CD4-positive, alpha-beta memory T cell (primary cell): ENCODE results near the gene CIB2. TPM values are rescaled to one million over a fixed set of nuclear protein-coding genes. Genes with fewer than 3 reads are reported as not detected.

Source experiments
- CTCF ChIA-PET: fragments of 350-600 bp; sonication (Branson Sonifier 250); formaldehyde crosslinking; loops from one replicate; lab custom pipeline; 2021; ENCODE audit warnings: inconsistent platforms; ENCODE audit not compliant: partially characterized antibody; lab: Charles Lee
- POLR2A ChIA-PET: fragments of 350-600 bp; sonication (Branson Sonifier 250); formaldehyde crosslinking; loops from one replicate; lab custom pipeline; 2021; ENCODE audit not compliant: partially characterized antibody; lab: Charles Lee
- DNase-seq, 5 donors: peaks; one replicate each; pipeline versions ENCODE4 v3.0.0 to v3.0.0-alpha.2; 2020 to 2022; ENCODE audit warnings: mixed read lengths in 1 of 5
- H3K27ac ChIP-seq: one replicate; pipeline ENCODE4 v1.7.0; 2013; ENCODE audit warnings: low read depth, low read length
- H3K27me3 ChIP-seq: 2 replicates; pipeline ENCODE4 v1.7.0; 2013; ENCODE audit warnings: mild to moderate bottlenecking, low read length, moderate library complexity; ENCODE audit not compliant: insufficient read depth
- H3K36me3 ChIP-seq: 2 replicates; pipeline ENCODE4 v1.7.0; 2013; ENCODE audit warnings: mild to moderate bottlenecking, low read length, moderate library complexity; ENCODE audit not compliant: insufficient read depth
- H3K4me1 ChIP-seq: 2 replicates; pipeline ENCODE4 v1.7.0; 2013; ENCODE audit warnings: mild to moderate bottlenecking, low read length, moderate library complexity; ENCODE audit not compliant: insufficient read depth
- H3K4me3 ChIP-seq, 2 donors: one replicate each; pipeline ENCODE4 v1.7.0; 2013; ENCODE audit warnings: low read length in 2 of 2, mild to moderate bottlenecking in 1 of 2
- H3K9me3 ChIP-seq, 2 donors: one replicate each; pipeline ENCODE4 v1.7.0; 2013; ENCODE audit warnings: low read length in 2 of 2, control low read depth in 1 of 2; ENCODE audit not compliant: control insufficient read depth in 1 of 2
- H3K27ac Mint-ChIP-seq, 7 donors: one replicate each; pipeline ENCODE4 v1.8.0; 2020 to 2021; ENCODE audit warnings: mixed read lengths in 7 of 7, mild to moderate bottlenecking in 6 of 7, inconsistent platforms in 3 of 7, moderate library complexity in 3 of 7
- H3K27me3 Mint-ChIP-seq, 2 donors: one replicate each; pipeline ENCODE4 v1.8.0; 2020 to 2021; ENCODE audit warnings: mixed read lengths in 2 of 2
- H3K36me3 Mint-ChIP-seq, 2 donors: one replicate each; pipeline ENCODE4 v1.8.0; 2020 to 2021; ENCODE audit warnings: mixed read lengths in 2 of 2, inconsistent platforms in 1 of 2, mild to moderate bottlenecking in 1 of 2
- H3K4me1 Mint-ChIP-seq, 4 donors: one replicate each; pipeline ENCODE4 v1.8.0; 2020 to 2021; ENCODE audit warnings: mixed read lengths in 4 of 4, mild to moderate bottlenecking in 1 of 4
- H3K4me3 Mint-ChIP-seq, 8 donors: one replicate each; pipeline ENCODE4 v1.8.0; 2020 to 2021; ENCODE audit warnings: mixed read lengths in 8 of 8, mild to moderate bottlenecking in 7 of 8, moderate library complexity in 6 of 8, inconsistent platforms in 3 of 8
- H3K9me3 Mint-ChIP-seq, 8 donors: one replicate each; pipeline ENCODE4 v1.8.0; 2020 to 2021; ENCODE audit warnings: mixed read lengths in 8 of 8, mild to moderate bottlenecking in 5 of 8, inconsistent platforms in 3 of 8, moderate library complexity in 1 of 8
- intact Hi-C: fragments of 100-400 bp; cut with micrococcal nuclease; formaldehyde crosslinking; loops from one replicate; pipeline ENCODE4 v1.15.1; 2023
- polyA plus RNA-seq, 2 donors: library from polyadenylated mRNA; unstranded; fragments of 300-500 nt; fragmentation: Illumina TruSeq; gene quantifications; one replicate each; pipeline ENCODE4 v1.2.3, GENCODE V29; 2021
- total RNA-seq, 2 experiments: library from RNA; stranded (reverse); gene quantifications; one replicate each; pipeline ENCODE4 v1.2.3, GENCODE V29; 2021

Gene CIB2
- total and polyA plus RNA-seq, 4 experiments from 2014 or later = 0.56 to 2.2 (median 1.4) TPM

DNA sequence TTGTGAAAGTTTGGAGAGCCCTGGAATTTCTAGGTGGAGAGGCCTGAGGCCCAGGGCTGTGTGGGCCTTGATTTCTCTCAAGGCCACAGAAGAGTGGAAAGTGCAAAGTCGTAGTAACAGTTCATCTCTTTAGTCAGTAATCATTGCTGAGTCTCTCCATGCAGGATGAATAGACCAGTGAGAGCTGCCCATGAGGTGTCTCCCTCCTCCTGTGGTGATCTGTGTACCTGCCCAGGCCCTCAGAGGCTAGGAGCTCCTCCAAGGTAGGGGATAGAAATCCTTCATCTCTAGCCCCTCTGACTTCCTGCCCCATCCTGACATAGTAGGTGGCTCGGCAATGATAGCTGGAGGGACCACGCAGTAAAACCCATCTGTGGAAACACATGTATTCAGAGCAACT, 11.1 kb upstream of the CIB2 start:
- ChIA-PET CTCF (no interaction called here), POLR2A (no interaction called here)
- peaks cover under 1 to 6% (median 2%) of the 10 kb centered on the region in 4 donors for H3K4me1 Mint-ChIP-seq
- intact Hi-C loops = no loop called here
- H3K4me3 ChIP-seq = no peak overlapping the region
- H3K9me3 ChIP-seq = no peaks in the 10 kb centered on the region
- no peaks in the 10 kb centered on the region for H3K4me1 ChIP-seq
- H3K27me3 ChIP-seq = no peaks in the 10 kb centered on the region
- no peaks in the 10 kb centered on the region for H3K27me3 Mint-ChIP-seq
- H3K36me3 ChIP-seq = no peaks in the 10 kb centered on the region
- H3K36me3 Mint-ChIP-seq = peaks cover 0 to 4% of the 10 kb centered on the region in 2 donors
- H3K4me3 Mint-ChIP-seq = no peak overlapping the region
- peak overlapping the region in 1 of 7 donors; percentile 3 for H3K27ac Mint-ChIP-seq
- H3K27ac ChIP-seq = no peak overlapping the region
- H3K9me3 Mint-ChIP-seq = no peaks in the 10 kb centered on the region
- no peak for DNase-seq

DNA sequence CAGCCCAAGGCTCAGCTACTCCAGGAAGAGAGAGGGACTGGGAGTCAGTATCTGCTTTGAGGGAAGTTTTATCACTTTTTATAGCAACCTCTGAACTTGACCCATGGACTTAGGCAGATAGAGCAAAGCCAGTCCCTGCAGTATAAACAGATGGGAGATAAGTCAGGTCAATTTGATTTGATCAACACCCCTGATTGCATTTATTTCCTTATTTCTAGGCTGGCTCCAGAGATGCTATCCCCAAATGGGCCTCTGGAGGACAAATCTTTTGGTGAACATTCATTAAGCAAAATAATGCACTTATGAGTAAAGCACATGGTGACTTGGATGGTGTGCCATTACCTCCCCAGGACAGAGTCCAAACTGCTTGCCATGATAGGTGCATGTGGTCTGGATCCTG, 9.0 kb upstream of the CIB2 start:
- Histone ChIP-seq H3K4me1 (no peaks in the 10 kb centered on the region), H3K9me3 (no peaks in the 10 kb centered on the region), H3K27me3 (no peaks in the 10 kb centered on the region), H3K27ac (no peak overlapping the region), H3K4me3 (no peak overlapping the region), H3K36me3 (no peaks in the 10 kb centered on the region)
- peaks cover 0 to 1% of the 10 kb centered on the region in 2 donors for H3K27me3 Mint-ChIP-seq
- POLR2A ChIA-PET = interaction anchor here (0.7 to 1.6 kb wide), 2 partner anchors 9 to 10 kb away, joined by 3 to 6 read pairs; no protein-coding TSS in a partner anchor
- peaks cover 0 to 4% (median 1%) of the 10 kb centered on the region in 4 donors for H3K4me1 Mint-ChIP-seq
- no peak overlapping the region for H3K27ac Mint-ChIP-seq
- H3K4me3 Mint-ChIP-seq = no peak overlapping the region
- intact Hi-C loops = no loop called here
- DNase-seq = no peak
- CTCF ChIA-PET = no interaction called here
- no peaks in the 10 kb centered on the region for H3K9me3 Mint-ChIP-seq
- H3K36me3 Mint-ChIP-seq = peaks cover 0 to 4% of the 10 kb centered on the region in 2 donors

DNA sequence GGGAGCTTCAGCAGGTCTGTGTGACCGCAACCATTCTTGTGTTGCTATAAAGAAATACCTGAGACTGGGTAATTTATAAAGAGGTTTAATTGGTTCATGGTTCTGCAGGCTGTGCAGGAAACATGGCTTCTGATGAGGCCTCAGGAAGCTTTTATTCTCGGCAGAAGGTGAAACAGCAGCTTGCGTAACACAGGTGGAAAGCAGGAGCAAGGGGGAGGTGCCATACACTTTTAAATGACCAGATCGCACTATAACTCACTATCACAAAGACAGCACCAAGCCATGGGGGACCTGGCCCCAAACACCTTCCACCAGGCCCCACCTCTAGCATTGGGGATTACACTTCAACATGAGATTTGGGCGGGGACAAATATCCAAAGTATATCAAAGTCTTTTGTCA, 8.3 kb upstream of the CIB2 start:
- H3K27me3 ChIP-seq = no peaks in the 10 kb centered on the region
- H3K4me1 Mint-ChIP-seq = peaks cover 0 to 4% (median 1%) of the 10 kb centered on the region in 4 donors
- H3K4me3 ChIP-seq = no peak overlapping the region
- no peak overlapping the region for H3K4me3 Mint-ChIP-seq
- no peaks in the 10 kb centered on the region for H3K36me3 ChIP-seq
- no peaks in the 10 kb centered on the region for H3K9me3 Mint-ChIP-seq
- peaks cover 0 to 4% of the 10 kb centered on the region in 2 donors for H3K36me3 Mint-ChIP-seq
- no peaks in the 10 kb centered on the region for H3K4me1 ChIP-seq
- H3K27ac Mint-ChIP-seq = no peak overlapping the region
- H3K9me3 ChIP-seq = no peaks in the 10 kb centered on the region
- no peak for DNase-seq
- ChIA-PET POLR2A (interaction anchor here (0.7 to 1.6 kb wide), 3 partner anchors 9 to 298 kb away, joined by 3 to 6 read pairs (median 4); partner anchors contain the start of gene IREB2), CTCF (interaction anchor here (1.2 kb wide), 1 partner anchor 100 kb away, joined by 7 read pairs; no protein-coding TSS in a partner anchor)
- no peak overlapping the region for H3K27ac ChIP-seq
- intact Hi-C loops = no loop called here
- H3K27me3 Mint-ChIP-seq = peaks cover 0 to 1% of the 10 kb centered on the region in 2 donors

DNA sequence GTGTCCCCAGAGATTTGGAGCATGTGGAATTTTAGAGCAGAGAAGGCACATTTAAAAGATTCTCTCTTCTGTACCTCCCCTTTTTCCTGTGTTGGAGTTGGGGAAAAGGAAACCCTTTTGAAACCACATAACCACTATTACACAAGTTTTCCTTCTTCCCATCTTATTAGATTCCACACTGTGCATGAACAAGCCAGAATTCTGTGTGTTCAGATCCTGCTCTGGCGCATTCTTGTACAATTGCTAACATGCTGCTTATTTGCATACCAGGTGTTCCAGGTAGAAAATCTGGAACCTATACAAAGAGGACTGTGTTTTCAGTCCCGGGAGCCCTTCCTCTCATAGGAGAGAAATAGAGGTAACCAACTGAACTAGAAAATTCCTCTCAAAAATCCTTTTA, 2.6 kb upstream of the CIB2 start:
- Histone ChIP-seq H3K27ac (no peak overlapping the region), H3K9me3 (no peaks in the 10 kb centered on the region), H3K4me3 (no peak overlapping the region), H3K4me1 (peaks cover 12% of the 10 kb centered on the region), H3K27me3 (no peaks in the 10 kb centered on the region), H3K36me3 (no peaks in the 10 kb centered on the region)
- Mint-ChIP-seq H3K36me3 (no peaks in the 10 kb centered on the region), H3K27ac (peak overlapping the region in 3 of 7 donors; percentile 16 to 53 (median 51)), H3K27me3 (peaks cover 0 to 1% of the 10 kb centered on the region in 2 donors), H3K4me1 (peaks cover 9 to 30% (median 19%) of the 10 kb centered on the region in 4 donors), H3K4me3 (peak overlapping the region in 1 of 8 donors; percentile 9), H3K9me3 (no peaks in the 10 kb centered on the region)
- CTCF ChIA-PET = no interaction called here
- POLR2A ChIA-PET = no interaction called here
- intact Hi-C loops = no loop called here
- no peak for DNase-seq

DNA sequence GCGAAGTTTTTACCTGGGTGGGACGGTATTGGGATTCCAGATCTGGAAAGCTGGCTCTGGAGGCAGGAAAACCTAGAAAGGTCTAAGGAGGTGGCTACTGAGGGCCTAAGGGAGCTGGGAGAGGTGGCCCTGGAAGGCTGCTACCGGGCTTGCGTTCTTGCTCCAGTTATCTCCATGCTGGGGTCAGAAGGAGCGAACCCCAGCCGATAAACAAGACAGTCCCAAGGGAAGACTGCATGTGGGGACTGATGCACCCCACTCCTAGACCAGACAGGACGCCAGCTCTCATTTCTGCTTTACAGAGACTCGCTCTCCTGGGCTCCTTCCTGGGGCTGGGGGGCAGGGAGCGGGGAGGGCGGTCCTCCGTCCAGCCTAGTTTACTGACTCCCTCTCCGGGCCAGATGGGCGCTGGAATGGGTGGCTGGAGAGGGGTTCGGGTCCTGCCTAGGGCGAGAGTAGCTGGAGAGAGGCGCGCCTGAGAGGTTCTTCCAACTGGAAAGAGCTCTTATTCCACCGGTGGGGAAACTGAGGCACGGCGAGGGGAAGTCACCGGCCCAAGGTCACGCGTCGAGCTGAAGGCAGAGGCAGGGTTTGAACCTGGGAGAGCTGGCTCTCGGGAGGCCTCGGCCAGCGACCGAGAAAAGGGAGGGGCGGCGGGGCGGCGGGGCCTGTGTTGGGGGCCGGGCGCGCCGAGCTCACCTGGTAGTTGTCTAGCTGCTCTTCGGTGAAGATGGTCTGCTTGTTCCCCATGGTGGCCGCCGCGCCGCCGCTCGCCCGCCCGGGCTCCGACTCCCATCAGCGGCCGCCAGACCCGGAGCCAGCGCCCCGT, 565 bp downstream of the CIB2 start:
- Histone ChIP-seq H3K27me3 (no peaks in the 10 kb centered on the region), H3K9me3 (no peaks in the 10 kb centered on the region), H3K27ac (no peak overlapping the region), H3K4me1 (peaks cover 12% of the 10 kb centered on the region), H3K4me3 (no peak overlapping the region), H3K36me3 (no peaks in the 10 kb centered on the region)
- no peak for DNase-seq
- Mint-ChIP-seq H3K27me3 (no peaks in the 10 kb centered on the region), H3K27ac (peak overlapping the region; percentile 77 to 95 (median 88)), H3K9me3 (no peaks in the 10 kb centered on the region), H3K4me1 (peaks cover 7 to 30% (median 20%) of the 10 kb centered on the region in 4 donors), H3K36me3 (no peaks in the 10 kb centered on the region), H3K4me3 (peak overlapping the region; percentile 53 to 93 (median 80))
- ChIA-PET POLR2A (interaction anchor here (0.9 to 2.8 kb wide), 6 partner anchors 9 to 307 kb away, joined by 3 to 32 read pairs (median 6); partner anchors contain the start of gene IDH3A), CTCF (interaction anchor here (0.8 to 3.9 kb wide), 18 partner anchors 8 to 164 kb away, joined by 3 to 74 read pairs (median 5); no protein-coding TSS in a partner anchor)
- intact Hi-C loops = loop anchor here (1.0 kb wide), 4 partner anchors 17 to 111 kb away; partner anchors contain the start of gene IDH3A

DNA sequence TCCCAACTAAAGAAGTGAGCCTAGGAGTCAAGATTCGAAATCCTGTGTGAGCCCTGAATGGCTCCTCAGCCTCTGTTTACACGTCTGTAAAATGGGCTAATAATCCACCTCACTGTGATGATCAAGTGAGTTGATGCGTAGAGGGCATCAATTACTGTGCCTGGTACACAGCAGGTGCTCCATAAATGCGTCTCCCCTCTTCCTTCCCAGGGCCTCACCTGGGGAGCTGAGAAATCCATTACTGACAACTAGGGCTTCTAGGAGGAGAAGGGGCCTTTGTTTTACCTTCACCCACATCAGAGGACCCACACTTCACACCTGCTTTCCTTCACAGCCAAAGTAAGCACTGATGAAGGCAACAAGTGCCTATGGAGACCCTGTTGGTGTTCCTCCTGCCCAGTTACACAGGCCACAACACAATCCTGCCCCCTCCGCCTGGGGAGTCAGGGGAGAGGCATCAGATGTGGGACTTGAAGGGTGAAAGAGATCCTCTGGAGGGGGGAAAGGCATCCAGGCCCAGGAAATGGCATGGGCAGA, 1.4 kb downstream of the CIB2 start:
- H3K4me1 ChIP-seq = peaks cover 12% of the 10 kb centered on the region
- intact Hi-C loops = no loop called here
- no peak for DNase-seq
- ChIA-PET POLR2A (interaction anchor here (2.8 kb wide), 1 partner anchor 19 kb away, joined by 32 read pairs; the partner anchor contains the start of gene IDH3A), CTCF (interaction anchor here (0.6 to 3.9 kb wide), 13 partner anchors 12 to 130 kb away, joined by 3 to 74 read pairs (median 5); no protein-coding TSS in a partner anchor)
- Mint-ChIP-seq H3K4me1 (peaks cover 7 to 30% (median 20%) of the 10 kb centered on the region in 4 donors), H3K9me3 (no peaks in the 10 kb centered on the region), H3K27me3 (no peaks in the 10 kb centered on the region), H3K36me3 (no peaks in the 10 kb centered on the region), H3K4me3 (peak overlapping the region in 7 of 8 donors; percentile 61 to 93 (median 77)), H3K27ac (peak overlapping the region; percentile 40 to 95 (median 92))
- no peak overlapping the region for H3K27ac ChIP-seq
- no peak overlapping the region for H3K4me3 ChIP-seq
- H3K9me3 ChIP-seq = no peaks in the 10 kb centered on the region
- H3K36me3 ChIP-seq = no peaks in the 10 kb centered on the region
- no peaks in the 10 kb centered on the region for H3K27me3 ChIP-seq
